T-helper 9 cell (primary cell): ENCODE data around the gene TFRC.
"Not testable (repeated sequence)": the region's sequence is repeated elsewhere in the genome, so short reads cannot be mapped to it uniquely, and the experiment has no call there.

ENCODE experiments used
- DNase-seq: peaks from one replicate; pipeline ENCODE4 v3.0.0-alpha.2; 2020
- total RNA-seq, 2 donors: gene quantifications; one replicate each; lab custom pipeline; 2026; lab: John Stamatoyannopoulos, UW

TFRC gene
- 130 to 309 reads per million in 2 donors for total RNA-seq

DNA sequence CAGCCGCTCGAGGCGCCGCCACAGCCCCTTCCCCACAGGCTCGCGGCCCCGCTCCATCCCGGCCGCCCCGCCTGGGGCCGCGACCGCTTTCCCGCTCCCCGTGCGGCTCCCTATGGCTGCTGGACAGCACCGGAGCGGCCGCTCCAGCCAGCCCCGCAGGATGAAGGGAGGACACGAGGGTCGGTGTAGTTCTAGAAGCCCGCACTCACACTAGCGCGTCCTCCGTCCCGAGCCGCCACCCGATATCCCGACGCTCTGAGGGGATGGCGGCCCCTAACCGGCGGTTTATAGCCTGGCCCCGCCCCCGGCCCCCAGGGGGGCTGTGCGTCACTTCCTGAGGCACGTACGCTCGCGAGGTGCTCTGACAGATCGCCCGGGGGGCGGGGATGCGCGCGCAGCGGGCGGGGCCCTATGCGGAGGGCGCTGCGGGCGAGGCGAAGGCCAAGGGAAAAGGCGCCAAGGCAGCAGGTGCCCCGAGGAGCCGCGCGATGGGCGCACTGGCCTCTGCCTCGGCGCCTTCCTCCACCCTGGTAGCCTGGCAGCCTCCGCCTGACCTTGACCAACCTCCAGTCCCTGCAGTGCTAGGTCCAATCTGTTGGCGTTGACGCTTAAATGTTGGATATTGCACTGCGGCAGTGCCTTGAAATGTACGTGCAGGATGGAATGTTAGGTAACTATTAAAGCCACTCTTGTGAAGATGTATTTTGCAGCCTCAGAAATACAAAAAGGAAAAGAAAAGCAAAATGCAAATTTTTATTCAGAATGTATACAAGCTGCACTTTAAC, at the start of gene TFRC:
TSS of gene TFRC (minus strand) at position 257 of the 785 bp plus-strand sequence. CDS start 4,991 bp downstream, outside the sequence.
- peak; percentile 94 for DNase-seq

DNA sequence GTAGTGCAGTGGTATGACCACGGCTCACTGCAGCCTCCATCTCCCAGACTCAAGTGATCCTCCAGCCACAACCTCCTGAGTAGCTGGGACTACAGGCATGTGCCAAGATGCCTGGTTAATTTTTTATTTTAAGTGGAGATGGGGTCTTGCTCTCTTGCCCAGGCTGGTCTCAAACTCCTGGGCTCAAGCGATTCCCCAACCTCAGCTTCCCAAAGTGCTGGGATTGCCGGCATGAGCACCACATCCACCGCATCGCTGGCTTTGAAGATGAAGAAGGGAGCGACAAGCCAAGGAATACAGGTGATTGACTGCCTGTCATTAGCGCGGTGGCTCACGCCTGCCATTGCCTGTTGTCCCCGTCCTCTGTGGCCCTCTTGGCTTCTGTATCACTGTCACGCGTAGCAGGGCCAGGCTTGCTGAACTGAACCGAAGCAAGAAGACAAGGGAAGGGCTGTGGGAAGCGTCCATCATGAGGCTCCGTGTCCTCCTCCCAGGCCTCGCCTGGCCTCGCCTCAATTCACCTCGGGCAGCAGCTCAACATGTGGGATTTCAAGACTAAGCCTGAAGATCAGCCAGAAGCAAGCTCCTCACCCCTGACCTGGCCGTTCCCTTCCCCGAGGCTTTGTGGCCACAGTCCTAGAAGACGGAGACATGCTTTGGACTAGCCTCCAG, 46.4 kb upstream of the TFRC start:
- DNase-seq, result no peak

DNA sequence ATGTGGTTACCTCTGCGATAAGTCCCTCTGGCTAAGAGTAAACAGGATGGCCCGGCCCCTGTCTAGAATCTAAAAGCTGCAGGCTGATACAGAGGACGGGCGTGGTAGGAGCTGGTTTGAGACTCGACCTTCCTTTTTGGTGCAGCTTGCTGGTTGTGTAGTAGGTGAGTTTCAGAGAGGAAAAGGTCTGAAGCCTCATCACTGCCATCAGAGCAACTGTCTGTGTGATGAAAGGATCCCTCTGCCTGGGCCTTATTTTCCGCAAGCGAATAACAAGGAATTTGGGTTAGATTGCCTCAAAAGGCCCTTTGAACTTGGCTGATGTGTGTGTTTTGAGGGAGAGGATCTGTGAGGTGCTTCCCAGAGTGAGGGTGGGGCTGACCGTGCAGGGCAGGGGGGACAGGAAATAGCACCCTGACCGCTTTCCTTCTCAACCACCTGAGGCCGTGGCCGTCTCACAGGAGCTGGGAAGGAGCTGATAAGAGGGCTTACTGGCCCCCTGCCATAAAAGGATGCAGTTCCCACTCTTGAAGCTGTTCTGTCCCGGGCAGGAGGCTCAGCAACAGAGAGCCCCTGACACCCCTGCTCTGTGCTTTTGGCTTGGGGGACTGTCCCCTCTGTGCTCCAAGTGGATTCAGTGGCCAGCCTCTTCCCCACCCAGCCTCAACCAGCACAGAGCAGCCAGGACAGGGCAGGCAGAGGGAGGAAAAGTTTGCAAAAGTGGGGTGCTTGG, 45.6 kb upstream of the TFRC start:
- no peak for DNase-seq

DNA sequence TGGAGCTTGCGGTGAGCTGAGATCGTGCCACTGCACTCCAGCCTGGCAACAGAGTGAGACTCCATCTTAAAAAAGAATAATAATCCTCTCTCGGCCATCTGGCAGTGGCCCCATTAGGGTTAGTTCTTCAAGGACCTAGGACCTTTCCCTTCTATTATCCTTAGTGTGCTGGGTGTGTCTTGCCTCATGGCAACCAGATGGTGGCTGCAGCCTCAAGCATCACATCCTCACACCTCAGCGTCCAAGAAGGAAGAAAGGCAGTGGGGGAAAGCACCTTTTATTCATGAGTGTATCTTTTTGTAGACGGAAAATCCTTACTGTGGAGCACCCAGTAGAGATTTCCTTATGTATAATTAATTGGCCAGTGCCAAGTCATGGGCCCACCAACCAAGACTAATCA, 42.7 kb upstream of the TFRC start:
- DNase-seq, result no peak

DNA sequence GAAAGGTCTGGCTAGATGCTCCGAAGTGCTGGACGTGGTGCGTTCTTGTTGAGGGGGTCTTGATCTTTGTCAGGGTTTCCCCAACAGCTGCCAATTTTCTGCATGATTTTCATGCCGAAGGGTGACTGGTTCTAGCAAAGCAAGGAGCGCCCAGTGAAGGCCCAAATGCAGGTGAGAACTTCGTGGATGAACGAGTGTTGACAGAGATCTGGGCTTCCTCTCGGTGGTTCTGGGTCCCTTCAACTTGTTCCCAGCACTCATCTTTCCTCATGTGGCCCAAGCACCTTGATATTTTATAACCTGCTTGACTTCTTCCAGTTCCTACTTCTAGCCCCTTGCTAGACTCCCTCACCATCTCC, 40.8 kb upstream of the TFRC start:
- DNase-seq, result no peak

DNA sequence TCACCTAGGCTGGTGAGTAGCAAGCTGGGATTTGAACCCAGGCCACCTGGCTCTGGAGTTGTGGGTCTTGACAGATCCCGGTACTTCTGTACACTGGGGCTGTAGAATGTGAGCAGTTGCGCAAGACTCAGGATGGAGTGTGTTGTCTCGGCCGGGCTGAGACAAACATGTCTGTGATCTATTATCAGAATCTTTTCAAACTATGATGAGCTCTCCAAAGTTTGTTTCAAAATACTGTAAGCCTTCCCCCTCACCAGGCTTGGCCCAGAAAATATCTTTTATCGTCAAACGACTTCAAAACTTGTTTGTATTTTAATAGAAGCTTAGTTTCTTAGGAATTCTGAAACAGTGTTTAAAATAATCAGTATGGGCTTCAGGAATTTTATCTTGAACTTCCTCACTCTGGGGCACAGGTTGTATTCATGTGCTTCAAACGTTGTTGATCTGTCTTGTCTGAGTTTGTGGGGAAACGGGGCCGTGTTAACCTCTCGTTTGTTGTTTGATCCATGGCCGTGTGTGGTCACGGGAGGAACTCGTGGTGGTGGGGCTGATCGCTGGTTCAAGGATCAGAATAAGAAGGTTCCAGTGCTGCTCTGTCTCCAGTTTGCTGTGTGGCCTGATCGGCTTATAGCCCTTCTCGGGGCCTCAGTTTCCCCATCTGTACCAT, 40.3 kb upstream of the TFRC start:
- no peak for DNase-seq

DNA sequence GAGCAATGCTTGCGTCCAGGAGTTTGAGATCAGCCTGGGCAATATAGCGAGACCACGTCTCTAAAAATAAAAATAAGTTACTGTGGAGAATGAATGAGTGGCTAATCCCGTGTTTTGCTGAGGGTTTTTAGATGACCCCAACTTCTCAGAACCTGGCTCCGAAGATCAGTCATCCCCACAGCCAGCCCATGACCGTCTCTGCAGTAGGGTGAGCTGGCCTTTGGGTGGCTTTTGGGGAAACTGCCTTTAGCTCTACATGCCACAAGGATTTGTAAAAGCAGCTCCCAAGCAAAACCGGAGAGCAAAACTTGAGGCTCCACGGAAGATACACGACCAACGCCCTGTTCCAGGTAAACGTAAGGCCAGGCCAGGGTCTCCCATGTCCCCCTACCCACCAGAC, 39.2 kb upstream of the TFRC start:
- no peak for DNase-seq

DNA sequence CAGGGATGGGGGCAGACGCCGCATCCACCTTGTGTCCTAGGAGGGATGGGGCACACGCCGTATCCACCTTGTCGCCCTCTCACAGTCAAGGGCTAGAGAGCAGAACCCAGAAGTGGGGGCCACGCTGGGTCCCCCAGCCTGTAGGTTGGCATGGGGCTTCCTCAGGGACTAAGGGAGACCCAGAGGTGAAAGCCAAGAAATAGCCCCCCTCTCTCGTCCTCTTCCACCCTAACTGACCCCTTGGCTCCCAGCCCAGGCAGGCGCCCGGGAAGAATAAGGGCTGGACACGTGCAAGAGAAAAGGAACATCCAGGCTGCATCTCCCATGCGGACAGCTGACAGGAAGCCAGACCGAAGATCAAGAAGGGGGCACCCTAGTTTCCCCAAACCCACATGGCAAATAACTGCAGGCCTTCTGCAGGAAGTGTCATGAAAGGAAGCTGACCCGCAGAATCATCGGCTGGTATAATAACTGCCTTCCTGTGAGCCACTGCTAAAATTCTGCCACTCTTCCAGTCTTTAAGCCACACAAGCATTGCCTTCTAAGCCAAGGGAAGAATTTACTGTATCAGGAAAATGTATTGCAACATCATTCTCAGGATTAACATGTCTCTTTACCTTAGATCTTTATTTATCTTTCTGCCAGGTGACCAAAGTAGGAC, 38.5 kb upstream of the TFRC start:
- DNase-seq, result no peak

DNA sequence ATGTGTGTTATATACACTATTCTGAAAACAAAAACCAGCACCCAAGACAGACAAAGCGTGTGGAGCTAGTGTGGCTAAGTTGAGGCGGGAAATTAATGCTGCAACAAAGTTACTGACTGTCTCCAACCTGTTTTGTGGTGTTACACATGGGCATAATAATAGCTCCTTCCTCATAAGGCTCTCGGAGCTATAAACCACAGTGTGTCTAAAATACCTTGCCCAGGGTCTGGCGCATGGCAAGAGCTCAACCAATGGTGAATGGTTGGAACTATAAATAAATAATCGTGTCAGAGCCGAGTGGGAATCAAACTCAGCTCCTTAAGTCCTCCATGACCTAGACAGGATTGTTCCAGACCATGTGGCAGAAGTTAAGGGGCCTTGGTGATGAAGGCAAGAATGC, 35.9 kb upstream of the TFRC start:
- no peak for DNase-seq

DNA sequence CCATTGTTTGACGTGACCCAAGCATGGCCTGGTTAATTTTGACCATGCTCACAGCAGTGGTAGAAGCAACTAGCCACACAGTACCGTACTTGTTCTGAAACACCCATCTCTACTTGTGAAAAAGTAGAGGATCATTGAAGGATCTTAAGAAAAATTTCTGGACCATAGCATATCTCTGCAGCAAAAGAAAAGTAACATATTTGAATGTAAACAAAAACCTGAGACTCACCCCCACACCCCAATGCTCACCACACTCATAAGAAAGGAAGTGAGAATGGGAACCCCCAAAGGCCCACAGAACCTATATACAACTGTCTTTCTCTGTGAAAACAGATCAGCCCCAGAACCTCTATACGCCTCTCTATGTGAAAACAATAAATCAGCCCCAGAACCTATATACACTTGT, 33.8 kb upstream of the TFRC start:
- DNase-seq, result no peak

DNA sequence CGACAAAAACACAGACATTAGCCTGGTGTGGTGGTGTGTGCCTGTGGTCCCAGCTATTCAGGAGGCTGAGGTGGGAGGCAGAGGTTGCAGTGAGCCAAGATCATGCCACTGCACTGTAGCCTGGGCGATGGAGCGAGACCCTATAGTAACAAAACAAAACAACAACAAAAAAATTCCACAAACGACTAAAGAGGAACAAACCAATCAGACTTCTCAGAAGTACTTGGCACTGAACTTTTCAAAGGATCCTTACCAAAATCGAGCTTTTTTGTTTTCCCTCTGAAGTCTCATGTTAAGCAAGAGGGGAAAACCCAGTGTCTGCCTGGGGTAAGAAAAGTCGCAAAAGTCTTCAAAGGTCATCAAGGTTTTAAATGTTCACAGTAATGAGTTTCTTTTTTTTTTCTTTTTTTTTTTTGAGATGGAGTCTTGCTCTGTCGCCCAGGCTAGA, 30.1 kb upstream of the TFRC start:
- no peak for DNase-seq

DNA sequence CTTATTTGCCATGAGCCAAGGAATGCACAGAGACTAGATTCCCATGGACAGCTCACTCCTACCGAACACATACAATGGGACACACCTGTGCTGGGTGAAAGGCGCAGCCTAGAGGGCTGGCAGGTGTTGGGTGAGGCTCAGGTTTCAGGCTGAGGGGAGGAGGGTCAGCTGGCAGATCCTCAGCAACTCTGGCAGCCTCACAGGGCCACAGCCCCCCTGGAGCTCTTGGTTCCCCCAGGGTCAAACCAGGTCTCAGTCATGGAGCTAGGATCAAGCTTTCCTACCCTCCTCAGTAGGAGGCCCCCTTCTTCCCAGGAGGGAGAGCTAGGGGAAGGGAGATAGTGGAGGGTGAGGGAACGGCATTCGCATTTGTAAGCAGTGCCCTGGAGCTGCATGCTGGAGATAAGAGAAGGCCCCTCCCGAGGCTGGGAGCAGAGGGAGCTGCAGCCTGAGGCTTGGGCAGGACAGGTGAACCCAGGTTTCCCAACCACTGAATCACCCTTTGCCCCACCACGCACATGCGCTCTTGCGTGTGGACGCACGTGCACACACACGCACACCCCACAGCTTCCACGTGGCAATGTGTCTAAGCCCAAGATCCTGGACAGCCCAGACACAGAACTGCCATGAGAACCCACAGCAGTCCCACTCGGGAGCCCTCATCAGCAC, 26.3 kb upstream of the TFRC start:
- no peak for DNase-seq

DNA sequence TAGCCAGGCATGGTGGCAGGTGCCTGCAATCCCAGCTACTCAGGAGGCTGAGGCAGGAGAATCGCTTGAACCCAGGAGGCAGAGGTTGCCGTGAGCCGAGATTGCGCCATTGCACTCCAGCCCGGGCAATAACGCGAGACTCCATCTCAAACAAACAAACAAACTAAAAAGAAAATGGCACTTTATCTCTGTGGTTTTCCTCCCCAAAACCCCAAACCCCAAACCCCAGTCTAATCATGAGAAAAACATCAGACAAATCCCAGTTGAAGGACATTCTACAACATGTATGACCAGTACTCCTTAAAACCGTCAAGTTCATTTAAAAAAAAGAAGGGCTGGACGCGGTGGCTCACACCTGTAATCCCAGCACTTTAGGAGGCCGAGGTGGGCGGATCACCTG, 22.8 kb upstream of the TFRC start:
- not testable (repeated sequence) for DNase-seq

DNA sequence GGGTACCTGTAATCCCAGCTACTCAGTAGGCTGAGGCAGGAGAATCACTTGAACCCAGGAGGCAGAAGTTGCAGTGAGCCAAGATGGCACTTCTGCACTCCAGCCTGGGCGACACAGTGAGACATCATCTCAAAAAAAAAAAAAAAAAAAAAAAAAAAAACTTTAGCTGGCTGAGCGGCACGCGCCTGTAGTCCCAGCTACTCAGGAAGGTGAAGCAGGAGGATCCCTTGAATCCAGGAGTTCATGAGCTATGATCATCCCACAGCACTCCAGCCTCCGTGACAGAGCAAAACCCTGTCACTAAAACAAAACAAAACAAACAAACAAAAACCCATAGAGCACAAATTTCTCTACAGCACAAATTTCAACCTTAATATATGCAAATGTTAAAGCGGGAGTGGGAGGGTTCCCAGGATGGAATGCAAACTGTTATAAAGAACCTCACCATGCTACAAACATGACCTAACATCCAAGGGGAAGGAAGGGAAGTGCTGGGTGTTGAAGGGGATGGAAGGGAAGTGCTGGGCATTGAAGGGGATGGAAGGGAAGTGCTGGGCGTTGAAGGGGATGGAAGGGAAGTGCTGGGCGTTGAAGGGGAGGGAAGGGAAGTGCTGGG, 16.6 kb upstream of the TFRC start:
- not testable (repeated sequence) for DNase-seq

DNA sequence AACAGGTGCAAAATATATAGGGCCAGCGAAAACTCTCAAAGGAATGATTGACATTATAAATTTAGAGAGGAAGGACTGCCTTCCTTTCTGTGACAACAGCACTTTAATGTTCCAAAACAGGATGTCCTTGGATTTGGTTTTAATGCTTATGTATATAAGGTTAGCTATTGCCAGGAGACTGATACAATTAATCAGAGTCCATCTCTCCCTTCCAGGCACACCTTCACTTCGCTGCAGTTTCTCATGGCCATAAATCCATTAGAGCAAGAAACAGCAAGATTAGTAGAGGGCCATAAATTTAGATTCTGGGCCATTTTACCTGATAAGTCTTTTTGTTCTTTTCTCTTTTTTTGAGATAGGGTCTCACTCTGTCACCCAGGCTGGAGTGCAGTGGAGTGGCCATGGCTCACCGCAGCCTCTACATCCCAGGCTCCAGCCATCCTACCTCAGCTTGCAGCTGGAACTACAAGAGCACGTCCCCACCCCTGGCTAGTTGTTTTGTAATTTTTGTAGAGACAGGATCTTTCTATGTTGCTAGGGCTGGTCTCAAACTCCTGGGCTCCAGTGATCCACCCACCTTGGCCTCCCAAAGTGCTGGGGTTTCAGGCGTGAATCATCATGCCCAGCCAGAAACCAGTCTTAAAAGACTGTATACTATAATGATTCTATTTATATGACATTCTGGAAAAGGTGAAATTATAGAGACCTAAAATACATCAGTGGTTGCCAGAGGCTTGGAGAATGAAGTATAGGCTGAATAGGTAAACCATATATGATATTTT, 15.7 kb upstream of the TFRC start:
- no peak for DNase-seq

DNA sequence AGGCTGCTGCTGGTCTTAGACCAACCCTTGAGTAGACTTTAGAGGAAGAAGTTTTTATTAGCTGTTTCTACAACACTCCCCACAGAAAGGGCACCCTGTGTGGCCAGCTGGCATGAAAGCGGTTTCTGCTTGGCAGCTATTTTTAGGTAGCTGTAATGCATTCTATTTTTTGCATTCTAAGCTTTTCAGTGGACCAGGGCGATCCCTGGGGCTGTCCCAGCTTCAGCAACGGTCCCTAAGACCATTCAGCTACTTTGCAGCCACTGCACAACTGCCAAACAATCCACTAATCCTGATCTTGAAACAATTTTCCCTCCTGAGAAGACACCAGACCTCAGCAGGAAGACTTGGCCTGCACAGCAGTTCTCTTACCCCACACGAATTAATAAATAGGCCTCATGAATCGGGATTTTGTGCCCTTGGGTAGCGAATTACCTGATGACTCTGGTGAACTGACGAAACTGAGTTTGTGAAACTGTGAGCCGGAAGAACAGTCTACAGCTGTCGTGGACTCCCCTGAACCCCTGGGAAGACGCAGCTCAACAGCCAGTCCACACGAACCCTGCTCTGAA, 14.6 kb upstream of the TFRC start:
- DNase-seq, result no peak

DNA sequence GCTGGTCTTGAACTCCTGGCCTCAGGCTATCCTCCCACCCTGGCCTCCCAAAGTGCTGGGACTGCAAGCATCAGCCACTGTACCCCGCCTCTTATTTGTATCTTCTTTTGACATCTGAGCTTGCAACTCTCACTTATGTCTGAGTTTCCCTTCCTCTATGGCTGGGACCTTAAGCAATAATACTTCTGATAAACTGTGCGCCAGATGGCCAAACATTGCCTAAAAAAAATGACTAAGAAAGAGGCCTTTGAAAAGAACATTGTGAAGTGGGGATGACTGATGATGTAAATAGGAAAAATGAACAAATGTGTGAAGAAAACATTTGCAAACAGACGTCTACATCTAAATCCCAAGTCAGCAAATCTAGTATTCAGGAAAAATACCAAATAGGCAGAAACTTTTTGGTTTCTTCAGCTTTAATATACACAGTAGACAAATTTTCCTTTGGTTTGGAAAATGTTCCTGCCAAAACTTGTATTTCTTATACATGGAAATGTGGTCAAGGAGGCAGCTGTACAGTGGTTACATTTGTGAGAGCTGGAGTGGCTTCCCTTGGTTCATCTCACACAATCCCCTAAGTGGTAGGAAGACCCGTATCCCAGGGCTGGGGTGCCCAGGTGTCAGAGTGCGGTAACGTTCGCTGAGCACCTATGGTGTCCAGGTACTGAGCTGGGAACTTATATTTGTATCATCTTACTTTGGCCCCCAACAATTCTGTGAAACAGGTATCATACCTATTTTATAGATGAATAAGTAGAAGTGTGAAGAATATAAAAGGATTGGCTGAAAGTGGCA, 11.6 kb upstream of the TFRC start:
- no peak for DNase-seq

DNA sequence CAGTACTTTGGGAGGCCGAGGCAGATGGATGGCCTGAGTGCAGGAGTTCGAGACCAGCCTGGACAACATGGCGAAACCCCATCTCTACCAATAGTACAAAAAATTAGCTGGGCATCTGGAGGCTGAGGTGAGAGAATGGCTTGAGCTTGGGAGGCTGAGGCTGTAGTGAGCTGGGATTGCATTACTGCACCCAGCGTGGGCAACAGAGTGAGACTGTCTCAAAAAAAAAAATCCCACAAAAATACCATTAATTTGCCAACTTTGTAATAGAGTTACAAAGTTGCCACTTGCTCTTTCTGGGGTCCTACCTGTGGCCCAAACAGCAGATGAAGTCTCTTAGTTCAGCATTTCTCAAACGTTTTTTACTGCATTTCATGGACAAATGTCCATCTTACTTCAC, 6.0 kb upstream of the TFRC start:
- DNase-seq, result no peak

DNA sequence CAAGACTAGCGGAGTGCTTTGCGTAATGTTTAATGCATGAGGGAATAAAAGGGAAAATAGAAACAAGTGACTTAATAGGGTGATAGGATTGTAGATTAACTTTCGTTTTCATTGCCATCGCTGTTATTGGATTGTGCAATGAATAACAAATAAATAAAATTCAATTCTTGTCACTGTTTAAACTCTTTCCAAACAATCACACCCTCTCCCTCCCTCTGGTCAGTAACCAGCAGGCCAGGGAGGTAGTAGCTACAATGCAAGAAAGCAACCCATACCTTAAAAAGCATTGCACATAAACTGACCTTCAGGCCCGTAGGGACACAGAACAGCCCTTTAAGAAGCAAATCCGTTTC, 705 bp upstream of the TFRC start:
- no peak for DNase-seq
